GM21447 (cell line): ENCODE measurements around the gene NEUROD1.

Source experiments
- ATAC-seq: cut with Tn5 transposase; IDR thresholded peaks from one replicate; pipeline ENCODE4 v1.9.1; 2021; ENCODE audit not compliant: unreplicated experiment

Gene NEUROD1

DNA sequence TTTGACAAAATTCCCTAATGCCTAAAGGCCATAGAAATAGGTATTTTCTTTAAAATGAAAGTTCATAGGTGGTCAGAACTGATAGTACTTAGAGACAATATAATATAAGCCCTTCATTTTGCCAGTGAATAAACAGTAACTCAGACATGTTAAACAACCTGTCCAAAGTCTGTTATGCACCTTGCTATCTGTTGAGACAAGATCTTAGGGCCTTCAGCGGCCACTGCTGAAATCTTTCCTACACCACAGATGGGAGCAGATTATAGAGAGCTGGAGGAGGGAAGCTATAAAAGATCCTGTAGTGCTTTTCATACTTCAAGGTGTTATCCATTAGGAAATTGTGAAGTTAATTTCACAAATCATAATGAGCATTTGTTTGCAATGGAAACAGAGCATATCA is 37.2 kb downstream of the NEUROD1 start:
- ATAC-seq: no peak

DNA sequence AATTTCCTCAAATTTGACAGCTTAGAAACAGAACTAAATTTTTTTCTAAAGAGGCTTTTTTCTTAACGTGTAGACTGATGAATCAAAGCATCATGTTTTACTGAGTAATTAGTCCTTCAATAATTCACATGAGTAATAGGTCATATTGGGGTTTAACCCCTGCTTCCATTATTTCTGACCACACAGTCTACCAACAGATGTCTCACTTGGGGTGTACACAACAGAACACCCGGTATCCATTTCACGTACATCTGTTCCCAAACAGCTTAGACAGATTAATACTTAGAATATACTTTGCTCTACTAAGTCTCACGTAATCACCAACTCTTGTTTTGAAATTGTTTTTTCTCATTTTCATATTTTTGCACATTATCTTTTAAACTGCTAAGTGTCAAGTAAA is 38.2 kb downstream of the NEUROD1 start:
- ATAC-seq: no peak

DNA sequence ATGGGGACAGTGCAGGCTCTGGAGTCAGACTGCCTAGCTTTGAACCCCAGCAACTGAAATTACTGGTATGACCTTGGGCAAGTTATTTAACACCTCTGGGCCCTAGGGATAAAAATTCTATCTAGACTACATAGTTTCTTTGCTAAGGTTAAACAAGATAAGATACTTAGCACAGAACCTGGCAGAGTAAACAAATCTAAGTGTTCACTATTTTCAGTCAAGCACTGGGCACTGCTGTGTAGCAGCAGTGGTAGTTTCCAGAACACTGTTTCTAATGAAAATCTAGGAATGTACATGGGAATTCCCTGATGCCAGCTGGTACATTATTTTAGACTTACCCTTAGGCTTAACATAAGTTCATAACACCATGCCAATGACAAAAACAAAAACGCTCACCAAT is 40.6 kb downstream of the NEUROD1 start:
- ATAC-seq: no peak

DNA sequence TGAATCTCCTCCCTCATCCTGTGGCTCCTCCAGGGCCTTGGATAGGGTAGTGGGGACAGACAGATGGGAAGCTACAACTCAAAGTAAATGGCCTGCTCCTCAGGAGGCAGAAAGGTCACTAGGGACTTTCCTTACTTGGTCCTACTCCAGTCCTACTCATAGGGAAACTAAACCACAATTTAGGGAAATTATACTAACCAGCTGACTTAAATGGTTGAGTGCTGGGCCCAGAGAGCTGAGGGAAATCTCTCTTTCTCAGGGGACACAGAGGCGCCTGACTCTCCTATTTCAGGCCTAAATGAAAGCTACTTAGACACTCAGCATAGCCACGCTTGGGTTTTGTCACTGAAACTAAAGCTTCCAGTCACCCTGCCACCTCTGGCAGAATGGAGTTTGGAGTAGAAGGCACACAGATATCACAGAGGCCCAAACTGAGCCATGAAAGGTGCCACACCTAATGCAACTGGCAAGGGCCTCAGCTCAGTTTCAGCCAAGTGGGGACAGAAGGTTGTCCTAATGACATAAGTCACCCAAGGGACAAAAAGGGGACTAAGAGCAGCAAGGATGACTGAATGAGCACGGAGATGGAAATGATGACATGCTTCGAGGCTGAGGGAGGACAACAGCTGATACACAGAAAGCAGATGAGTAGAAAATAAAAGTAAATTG is 47.5 kb downstream of the NEUROD1 start:
- peak; percentile 83 for ATAC-seq

DNA sequence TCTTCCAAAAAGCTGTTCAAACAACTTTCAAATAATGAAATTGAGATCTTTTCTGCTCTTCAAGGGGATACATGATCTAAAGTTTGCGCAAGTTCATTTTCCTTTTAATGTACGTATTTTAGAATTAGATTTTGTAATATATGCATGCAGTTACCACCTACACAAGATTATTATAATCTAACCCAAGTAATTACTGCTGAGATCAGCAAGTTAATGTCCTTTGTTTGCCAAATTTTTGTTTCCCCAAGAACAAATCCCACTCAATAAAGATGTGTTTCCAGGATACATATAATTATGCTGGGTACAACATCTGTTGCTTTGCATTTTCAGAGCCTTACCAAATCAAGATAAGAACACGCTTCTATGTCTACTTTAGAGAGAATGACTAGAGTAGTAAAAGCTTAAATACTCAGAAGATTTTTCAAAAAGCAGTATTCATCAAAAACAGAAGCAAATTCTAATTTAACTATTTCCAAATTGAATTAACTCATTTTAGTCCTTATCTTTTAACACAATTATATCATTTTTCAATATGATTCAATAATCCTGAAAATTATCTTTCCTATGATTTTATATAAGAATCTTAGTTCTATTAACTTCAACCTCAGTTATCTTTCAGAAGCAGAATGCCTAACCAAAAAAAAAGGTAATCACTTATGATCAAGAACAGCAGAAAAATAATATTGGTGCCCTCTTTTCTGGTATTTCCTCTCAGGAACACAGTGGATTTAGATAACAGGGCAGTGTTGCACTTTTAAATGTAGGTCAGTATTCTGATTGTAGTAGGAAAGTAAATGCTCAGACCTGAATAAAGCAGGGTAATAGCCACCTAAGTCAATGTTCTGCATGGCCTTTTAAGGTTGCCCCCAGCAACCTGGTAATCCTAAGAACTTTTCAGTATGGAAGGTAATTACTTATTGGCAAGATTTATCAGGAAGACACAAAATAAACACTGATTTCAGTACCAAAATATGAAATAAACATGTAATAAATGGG is 51.4 kb downstream of the NEUROD1 start:
- ATAC-seq: no peak

DNA sequence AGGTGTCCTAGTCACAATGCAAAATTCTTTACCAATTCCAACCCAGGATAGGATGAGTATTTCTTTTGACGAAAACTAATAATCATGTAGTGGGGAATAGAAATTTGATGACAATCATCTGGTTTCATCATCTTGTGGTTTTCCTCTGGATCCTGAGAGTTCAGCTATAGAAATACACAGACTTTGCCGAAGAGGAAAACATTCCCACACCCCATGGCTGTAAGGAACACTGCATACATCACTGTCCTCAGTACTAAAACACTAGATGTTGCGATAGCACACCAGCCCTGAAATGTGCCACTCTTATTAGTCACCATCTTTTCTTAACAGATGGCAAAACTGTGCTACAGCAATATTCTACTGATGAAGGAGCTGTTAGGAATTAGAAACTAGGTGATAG is 52.8 kb downstream of the NEUROD1 start:
- ATAC-seq: no peak

DNA sequence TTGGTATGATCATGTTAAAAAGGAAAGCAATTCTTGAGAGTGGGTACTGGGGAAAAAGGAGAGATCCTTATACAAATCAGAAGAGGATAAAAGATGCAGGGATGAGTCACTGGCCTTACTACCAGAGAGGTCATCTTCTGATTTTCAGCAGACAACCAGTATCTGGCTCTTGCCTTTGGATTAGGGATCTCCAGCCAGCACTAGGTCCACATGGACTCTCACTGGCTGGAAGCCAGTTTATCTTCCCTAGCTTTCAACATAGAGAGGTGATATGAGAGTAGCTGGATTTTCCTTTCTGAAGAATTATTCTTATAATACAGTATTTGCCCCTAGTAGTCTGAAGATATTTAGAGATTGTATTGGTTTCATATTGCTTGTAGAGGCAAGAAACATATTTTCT is 53.6 kb downstream of the NEUROD1 start:
- no peak for ATAC-seq
